ENCODE results near the gene CLCNKA.

CLCNKA gene

GRCh38 chr1:16077406-16078245, 55.8 kb downstream of the CLCNKA start:
- DNase-seq (ENCODE audit: low read depth, low spot score): no peak

GRCh38 chr1:16078925-16079656, 57.3 kb downstream of the CLCNKA start:
- DNase-seq (ENCODE audit: low read depth, low spot score): peak; percentile 44

- no peak for DNase-seq (ENCODE audit: low read depth, low spot score)
Observed at GRCh38 chr1:16080422-16081150, 58.8 kb downstream of the CLCNKA start.

GRCh38 chr1:16081636-16082035, 59.8 kb downstream of the CLCNKA start:
- no peak for DNase-seq (ENCODE audit: low read depth, low spot score)

- DNase-seq (ENCODE audit: low read depth, low spot score): no peak
Observed at GRCh38 chr1:16082283-16083038, 60.6 kb downstream of the CLCNKA start.

GRCh38 chr1:16083486-16083885, 61.6 kb downstream of the CLCNKA start:
- DNase-seq (ENCODE audit: low read depth, low spot score): no peak

Data from brain pericyte (primary cell).